D721Med (cell line): ENCODE measurements around the gene RBM10.

Experiments
- DNase-seq: peaks from one replicate; pipeline ENCODE4 v3.0.0; 2011; ENCODE audit warnings: low spot score; ENCODE audit not compliant: insufficient read length
- FAIRE-seq: peaks from 2 replicates; lab custom pipeline; 2011; peaks lifted over from hg19 to GRCh38; lab: Jason Lieb, UNC
- CTCF ChIP-seq: IDR thresholded peaks from 2 replicates; pipeline ENCODE4 v1.5.1; 2012; ENCODE audit warnings: mild to moderate bottlenecking, control low read depth; ENCODE audit not compliant: insufficient read depth; ENCODE audit errors: missing control alignments

Gene RBM10

GRCh38 chrX:47186096-47186740, 41.2 kb downstream of the RBM10 start:
- DNase-seq (no peak), FAIRE-seq (no peak)
- no peak for TF ChIP-seq CTCF

- no peak for TF ChIP-seq CTCF
- FAIRE-seq (no peak), DNase-seq (no peak)
Observed at GRCh38 chrX:47187106-47187677, 42.2 kb downstream of the RBM10 start.

GRCh38 chrX:47189906-47190305, 44.9 kb downstream of the RBM10 start:
- FAIRE-seq: no peak
- DNase-seq: no peak
- no peak for TF ChIP-seq CTCF

- TF ChIP-seq CTCF: no peak
- FAIRE-seq: no peak
Observed at GRCh38 chrX:47190445-47191269, 45.6 kb downstream of the RBM10 start.

GRCh38 chrX:47191331-47191730, 46.3 kb downstream of the RBM10 start:
- FAIRE-seq (no peak), DNase-seq (no peak)
- no peak for TF ChIP-seq CTCF

More at GRCh38 chrX:47190445-47191269, 45.6 kb downstream of the RBM10 start:
- DNase-seq: peak; percentile 56

GRCh38 chrX:47191806-47192401, 46.9 kb downstream of the RBM10 start:
- DNase-seq: no peak
- peak; percentile 86 for FAIRE-seq
- TF ChIP-seq CTCF: no peak
